Activated CD4-positive, alpha-beta T cell treated with anti-CD3 and anti-CD28 coated beads, Interleukin-2, amount 50 U/mL, for 1 hour (primary cell): ENCODE data around the gene CBR3.

ENCODE experiments used
- DNase-seq: peaks from one replicate; pipeline ENCODE4 v3.0.0-alpha.2; 2020

Gene CBR3

GRCh38 chr21:36186506-36187399, 51.9 kb downstream of the CBR3 start:
- no peak for DNase-seq

- DNase-seq: no peak
These were observed 53.3 kb downstream of the CBR3 start for GRCh38 chr21:36188081-36188681.

- no peak for DNase-seq
These were observed 54.1 kb downstream of the CBR3 start for GRCh38 chr21:36188937-36189336.

GRCh38 chr21:36190736-36191135, 55.9 kb downstream of the CBR3 start:
- no peak for DNase-seq

GRCh38 chr21:36193200-36193599, 58.3 kb downstream of the CBR3 start:
- no peak for DNase-seq

GRCh38 chr21:36194024-36194423, 59.1 kb downstream of the CBR3 start:
- DNase-seq: no peak

GRCh38 chr21:36195613-36196012, 60.7 kb downstream of the CBR3 start:
- DNase-seq: no peak
